HG02970 (cell line): ENCODE data around the gene ASNSD1.
"Not testable (repeated sequence)": the region's sequence is repeated elsewhere in the genome, so short reads cannot be mapped to it uniquely, and the experiment has no call there.

Source experiments
- ATAC-seq: cut with Tn5 transposase; IDR thresholded peaks from one replicate; pipeline ENCODE4 v1.9.1; 2021; ENCODE audit warnings: mild to moderate bottlenecking, moderate library complexity, moderate number of reproducible peaks; ENCODE audit not compliant: unreplicated experiment, low FRiP score

Gene ASNSD1

DNA sequence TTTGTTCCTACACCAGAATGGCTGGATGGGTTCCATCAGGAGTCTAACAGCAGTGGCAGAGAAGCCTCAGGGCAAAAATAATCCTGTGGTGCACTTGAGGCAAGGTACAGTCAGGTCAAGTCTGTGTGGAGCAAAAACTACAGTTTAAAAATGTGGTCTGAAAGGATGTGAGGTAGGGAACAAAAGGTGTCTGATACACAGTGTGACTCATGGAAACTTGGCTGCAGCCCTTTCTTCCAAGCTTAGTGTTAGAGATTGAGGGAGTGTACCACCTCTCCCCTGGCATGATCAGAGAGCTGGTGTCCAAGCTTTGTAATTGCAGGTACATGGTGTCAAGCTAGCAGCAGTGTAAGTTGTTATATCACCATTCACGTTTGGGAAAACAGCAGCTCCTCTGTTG is 22.1 kb downstream of the ASNSD1 start:
- ATAC-seq: no peak

DNA sequence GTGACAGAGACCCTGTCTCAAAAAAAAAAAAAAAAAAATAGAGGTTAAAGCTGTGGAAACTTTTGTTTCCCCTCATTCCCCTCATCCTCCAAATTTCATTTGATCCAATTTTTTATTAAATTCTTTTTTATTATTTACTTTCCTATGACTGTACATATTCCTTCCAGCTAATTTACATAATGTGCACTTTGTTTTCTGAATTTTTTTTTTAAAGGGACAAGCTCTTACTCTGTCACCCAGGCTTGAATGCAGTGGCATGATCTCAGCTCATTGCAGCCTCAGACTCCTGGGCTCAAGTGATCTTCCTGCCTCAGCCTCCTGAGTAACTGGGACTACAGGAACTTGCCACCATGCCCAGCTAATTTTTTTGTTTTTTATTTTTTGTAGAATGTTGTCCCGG is 23.6 kb downstream of the ASNSD1 start:
- ATAC-seq: no peak

DNA sequence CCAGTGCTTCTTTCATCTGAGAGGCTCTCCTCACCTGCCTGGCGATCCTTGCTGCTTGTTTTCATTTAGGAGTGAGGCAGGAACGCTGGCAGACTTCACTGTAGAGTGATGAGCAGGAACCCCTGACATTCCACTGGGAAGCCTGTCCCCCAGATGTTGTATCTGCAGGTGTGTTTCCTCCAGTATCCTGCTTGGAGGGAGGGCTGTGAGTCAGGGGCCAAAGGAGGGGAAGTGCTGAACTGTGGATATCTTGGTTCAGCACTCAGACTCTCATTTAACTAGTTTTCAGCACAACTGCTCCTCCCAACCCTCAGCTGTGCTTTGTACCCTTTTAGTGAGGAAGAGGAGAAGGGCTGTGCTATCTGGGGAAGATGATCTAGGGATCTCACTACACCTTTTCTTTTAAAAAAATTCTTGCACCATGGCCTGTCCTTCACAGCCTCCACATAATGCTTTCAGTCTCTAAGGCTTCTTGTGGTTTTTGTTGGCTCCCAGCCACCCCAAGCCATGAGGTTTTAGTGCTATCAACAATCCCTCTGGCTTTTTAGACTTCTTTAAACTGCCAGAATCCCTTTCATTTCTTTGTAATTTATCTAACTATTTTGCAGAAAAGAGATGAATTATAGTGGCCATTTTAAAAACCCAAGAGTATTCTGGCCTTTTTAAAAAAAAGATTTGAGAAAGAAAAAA is 24.4 kb downstream of the ASNSD1 start:
- no peak for ATAC-seq

DNA sequence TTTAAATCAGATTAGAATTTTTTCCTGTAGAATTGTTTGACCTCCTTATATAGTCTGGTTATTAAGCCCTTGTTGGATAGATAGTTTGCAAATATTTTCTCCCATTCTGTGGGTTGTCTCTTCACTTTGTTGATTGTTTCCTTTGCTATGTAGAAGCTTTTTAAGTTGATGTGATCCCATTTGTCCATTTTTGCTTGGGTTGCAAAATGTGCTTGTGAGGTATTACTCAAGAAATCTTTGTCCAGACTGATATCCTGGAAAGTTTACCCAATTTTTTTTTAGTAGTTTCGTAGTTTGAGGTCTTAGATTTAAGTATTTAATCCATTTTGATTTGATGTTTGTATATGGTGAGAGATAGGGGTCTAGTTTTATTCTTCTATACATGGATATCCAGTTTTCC is 26.5 kb downstream of the ASNSD1 start:
- not testable (repeated sequence) for ATAC-seq

DNA sequence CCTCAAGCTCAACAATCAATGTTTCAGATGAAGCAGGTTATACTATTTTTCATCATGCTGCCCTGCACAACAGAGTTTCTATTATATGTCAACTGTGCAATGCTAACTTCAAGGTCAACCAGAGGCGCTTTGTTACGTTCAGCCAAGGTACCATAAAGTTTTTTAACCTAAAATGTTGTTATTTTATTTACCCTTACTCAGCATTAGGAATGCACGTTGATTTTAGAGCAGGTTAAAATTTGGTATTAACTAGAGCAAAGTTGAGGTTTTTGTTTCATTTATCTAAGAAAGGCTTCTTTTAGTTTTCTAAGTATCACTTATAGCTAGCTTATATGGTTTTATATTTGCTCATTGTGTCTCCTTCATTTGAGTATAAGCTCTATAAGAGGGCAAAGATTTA is 35.0 kb downstream of the ASNSD1 start:
- ATAC-seq: no peak

DNA sequence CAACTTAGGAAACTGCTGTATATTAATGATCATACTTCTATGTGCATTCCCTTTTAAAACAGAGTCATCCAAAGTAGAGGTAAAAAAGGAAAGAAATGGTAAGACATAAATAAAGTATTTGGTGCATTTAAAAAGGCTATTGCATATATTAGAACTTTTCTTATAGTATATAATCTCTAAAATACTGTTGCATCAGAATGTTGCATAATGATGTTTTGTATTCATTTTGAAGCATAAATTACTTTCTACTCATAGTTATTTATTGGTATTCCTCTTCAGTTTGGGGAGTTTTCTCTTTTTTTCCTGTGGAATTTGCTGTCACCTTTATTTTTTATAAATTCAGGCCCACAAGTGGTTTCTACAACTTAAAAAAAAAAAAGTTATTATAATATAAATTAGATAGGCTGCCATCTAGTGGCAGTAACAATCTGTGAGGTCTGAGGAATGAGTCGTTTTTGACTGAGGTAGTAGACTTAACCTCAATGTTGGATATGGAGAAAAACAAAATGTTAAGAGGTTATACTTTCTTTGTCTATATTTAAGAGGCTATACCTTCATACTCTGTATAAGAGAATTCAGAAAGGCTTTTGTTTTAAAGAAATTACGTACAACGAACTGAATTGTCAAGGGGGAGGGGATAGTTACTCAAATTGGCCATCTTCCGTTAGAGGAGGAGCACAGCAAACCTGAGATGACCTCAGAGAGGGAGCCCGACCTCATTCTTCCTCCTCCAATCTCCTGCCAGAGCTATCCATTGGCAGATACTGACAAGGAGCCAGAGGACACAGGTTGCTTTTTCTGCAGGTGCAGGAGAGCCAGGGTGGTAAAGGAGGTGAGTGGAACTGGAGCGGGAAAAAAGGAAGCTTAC is 37.0 kb downstream of the ASNSD1 start:
- ATAC-seq: no peak

DNA sequence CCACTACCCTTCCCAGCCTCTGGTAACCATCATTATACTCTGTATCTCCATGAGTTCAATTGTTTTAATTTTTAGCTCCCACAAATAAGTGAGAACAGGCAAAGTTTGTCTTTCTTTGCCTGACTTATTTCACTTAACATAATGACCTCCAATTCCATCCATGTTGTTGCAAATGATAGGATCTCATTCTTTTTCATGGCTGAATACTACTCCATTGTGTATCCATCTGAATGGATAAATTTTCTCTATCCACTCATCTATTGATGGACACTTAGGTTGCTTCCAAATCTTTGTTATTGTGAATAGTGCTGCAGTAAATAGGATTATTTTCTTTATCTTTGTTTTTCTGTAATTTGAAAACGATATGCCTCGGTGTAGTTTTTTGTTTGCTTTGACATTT is 39.4 kb downstream of the ASNSD1 start:
- no peak for ATAC-seq

DNA sequence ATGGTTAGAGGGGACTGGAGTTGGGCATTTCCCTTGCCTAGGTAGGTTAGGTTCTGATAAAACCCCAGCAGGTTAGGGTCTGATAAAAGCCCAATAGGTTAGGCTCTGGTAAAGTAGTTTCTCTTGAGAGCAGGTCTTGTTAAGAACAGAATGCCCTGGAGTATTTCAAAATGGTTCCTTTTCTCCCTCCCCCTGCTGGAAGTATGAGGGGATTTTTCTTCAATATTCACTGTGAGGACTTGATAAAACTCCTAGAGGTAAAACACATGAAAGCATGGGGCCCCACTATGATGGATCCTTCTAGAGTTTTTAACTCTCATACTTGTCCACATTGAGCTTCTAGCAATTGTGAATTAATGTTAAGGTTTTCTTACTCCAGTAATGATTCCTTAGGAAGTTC is 40.8 kb downstream of the ASNSD1 start:
- ATAC-seq: no peak

DNA sequence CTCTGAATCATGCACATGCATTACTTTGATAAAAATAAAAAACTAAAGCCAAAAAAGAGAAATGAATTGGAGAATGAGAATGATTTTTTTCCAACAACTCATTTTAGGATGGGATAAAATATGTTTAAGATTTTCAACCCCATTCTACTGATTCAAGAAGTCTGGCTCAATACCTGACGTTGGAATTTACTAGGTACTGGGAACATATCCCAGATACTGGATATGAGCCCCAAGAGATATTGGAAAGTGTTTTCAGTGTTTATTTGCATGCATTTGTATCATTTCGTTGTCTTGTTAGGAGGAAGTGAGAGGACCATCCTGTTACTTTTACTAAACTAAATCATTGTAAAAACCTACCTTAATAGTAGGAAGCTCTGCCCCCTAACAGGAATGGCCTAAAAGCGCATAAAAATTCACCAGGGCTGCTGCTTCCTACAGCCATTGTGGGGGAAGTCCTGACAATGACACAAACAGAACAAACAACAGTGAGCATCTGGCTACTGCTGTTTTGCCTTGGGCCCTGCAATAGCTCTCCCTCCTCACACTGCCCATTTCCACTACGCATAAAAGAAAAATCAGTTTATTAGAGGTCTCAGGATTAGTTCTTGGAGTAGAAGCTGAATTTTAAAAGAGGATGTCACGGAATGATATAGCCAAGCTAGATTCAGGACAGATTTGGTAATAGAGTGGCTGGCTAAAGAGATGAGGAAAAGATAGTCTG is 48.4 kb downstream of the ASNSD1 start:
- ATAC-seq: no peak

DNA sequence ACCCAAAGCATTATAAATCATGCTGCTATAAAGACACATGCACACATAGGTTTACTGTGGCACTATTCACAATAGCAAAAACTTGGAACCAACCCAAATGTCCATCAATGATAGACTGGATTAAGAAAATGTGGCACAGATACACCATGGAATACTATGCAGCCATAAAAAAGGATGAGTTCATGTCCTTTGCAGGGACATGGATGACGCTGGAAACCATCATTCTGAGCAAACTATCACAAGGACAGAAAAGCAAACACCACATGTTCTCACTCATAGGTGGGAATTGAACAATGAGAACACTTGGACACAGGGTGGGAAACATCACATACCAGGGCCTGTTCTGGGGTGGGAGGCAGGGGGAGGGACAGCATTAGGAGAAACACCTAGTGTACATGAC is 56.3 kb downstream of the ASNSD1 start:
- not testable (repeated sequence) for ATAC-seq

DNA sequence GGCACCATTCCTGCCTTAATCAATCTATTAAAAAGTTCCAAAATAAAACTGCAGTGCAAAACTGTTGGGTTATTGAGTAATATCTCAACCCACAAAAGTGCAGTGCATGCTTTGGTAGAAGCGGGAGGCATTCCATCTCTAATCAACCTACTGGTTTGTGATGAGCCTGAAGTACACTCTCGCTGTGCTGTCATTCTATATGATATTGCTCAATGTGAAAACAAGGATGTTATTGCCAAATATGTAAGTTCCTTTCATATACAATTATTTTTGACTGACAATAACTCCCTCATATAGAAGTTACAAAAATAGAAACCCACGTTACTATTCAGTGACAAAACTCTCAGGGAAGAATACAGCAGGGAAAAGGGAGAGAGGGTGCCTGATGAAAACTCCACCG is 58.3 kb downstream of the ASNSD1 start:
- no peak for ATAC-seq
